Sciatic nerve (tissue), 2 donors: ENCODE data around the gene RASSF3. TPM values are rescaled to one million over a fixed set of nuclear protein-coding genes. Genes with fewer than 3 reads are reported as not detected.
"Not testable (repeated sequence)": the region's sequence is repeated elsewhere in the genome, so short reads cannot be mapped to it uniquely, and the experiment has no call there.

ENCODE experiments used
- ATAC-seq: fragments of 200-7000 bp; cut with Tn5 transposase; one replicate; pipeline ENCODE4 v1.9.1; 2020; ENCODE audit warnings: mild to moderate bottlenecking, moderate library complexity
- DNase-seq: peaks from one replicate; pipeline ENCODE4 v3.0.0-alpha.2; 2020; ENCODE audit warnings: low spot score
- intact Hi-C: fragments of 100-400 bp; cut with DNase I; formaldehyde crosslinking; loops from one replicate; pipeline ENCODE4 v1.14.2; 2022
- total RNA-seq: library from RNA; stranded (reverse); fragmentation: NEBNext Ultra II Directional; extraction: Animal tissue kit (Norgen Biotek cat#: 25700); gene quantifications from one replicate; pipeline ENCODE4 v1.2.1, GENCODE V29; 2021
- donor health status: DM: no; HTN: no; CAD: no.
- donor health status: DM: no; HTN: no; CAD: no.

Gene RASSF3
- total RNA-seq, 1 donor from 2014 or later, result 49.3 TPM

DNA sequence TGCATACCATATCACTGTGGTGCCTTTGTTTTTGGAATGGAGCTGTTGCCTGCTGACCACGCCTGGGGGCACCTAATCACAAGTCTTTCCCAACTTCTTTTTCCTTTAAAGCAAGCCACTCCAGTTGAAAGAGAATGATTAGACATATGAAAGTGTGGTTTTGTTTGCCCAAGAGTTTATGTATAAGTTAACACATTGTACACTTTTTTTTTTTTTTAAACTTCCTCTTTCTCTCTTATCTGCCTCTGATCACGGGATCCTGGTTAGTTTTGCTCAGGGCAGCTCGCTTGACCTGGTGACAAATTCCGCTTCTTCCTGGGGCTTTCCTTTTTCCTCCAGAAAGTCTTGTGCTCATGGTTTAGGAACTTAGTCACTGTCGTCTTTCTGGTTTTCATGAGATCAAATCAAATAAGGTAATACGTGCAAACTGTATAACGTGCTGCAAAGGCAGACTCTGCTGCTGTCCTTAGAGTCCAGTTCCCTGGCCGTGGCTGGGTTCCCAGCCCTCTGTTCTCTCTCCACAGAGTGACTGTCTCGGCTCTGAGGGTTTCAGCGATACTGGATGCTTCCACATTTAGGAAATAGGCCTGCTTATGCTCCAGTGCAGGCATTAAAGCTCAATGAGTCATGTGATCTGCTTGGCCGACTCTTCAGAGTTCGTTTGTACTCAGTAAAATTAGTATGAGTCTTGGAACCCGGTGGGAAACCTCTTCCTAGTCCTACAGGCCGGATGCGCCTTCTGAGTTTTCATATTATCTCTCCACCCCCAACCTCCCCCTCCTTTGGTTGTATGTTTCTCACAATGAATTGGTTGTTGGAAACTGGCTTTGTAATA is 15.2 kb downstream of the RASSF3 start:
- ATAC-seq (peak; percentile 76), DNase-seq (no peak)
- intact Hi-C loops, result no loop called here

DNA sequence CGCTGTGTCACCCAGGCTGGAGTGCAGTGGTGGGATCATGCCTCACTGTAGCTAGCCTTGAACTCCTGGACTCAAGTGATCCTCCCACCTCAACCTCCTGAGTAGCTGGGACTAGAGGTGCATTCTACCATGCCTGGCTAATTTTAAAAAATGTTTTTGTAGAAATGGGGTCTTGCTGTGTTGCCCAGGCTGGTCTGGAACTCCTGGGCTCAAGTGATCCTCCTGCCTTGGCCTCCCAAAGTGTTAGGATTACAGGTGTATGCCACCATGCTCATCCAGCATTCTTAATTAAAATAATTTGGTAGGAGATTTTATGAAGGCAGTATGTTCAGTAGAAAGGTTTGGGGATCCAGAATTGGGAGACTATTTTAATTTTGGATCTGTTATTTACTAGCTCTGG is 16.3 kb downstream of the RASSF3 start:
- DNase-seq, intact Hi-C loops, ATAC-seq: not testable (repeated sequence)

DNA sequence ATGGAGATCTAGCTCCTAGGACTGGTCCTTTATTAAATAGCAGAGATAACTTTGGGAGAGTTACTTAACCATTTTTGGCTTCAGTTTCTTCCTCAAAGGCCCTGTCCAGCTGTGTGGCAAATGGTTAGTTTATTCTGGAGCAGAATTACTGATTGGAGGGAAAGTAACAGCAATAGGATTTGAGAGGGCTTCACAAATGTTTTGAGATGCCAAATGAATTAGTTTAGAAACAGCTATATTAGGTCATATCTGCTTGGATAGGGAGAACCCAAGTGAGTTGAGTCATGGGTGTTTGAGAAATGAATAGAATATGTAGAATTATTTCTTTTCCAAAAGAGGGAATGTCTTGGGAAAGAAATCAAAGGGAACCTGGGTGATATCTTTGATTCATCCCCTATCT is 17.5 kb downstream of the RASSF3 start:
- intact Hi-C loops, result no loop called here
- ATAC-seq (peak; percentile 69), DNase-seq (no peak)

DNA sequence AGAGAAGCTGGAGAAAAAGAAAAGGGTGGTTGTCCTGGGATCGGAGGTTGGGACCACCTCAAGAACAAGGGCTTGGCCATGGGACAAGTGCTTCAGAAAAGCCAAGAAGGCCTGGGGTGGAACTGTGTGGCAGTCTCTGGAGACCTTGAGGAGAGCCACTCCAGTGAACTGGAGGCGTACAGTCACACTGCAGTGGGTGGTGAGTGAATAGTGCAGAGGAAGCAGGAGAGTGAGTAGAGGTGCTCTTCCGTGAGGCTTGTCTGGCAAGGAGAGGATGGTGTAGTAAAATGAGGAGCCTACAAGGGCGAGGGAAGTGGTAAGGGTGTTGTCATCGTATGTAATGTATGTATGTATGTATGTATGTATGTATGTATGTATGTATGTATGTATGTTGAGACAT is 20.9 kb downstream of the RASSF3 start:
- ATAC-seq, result no peak
- intact Hi-C loops, result no loop called here
- DNase-seq, result no peak

DNA sequence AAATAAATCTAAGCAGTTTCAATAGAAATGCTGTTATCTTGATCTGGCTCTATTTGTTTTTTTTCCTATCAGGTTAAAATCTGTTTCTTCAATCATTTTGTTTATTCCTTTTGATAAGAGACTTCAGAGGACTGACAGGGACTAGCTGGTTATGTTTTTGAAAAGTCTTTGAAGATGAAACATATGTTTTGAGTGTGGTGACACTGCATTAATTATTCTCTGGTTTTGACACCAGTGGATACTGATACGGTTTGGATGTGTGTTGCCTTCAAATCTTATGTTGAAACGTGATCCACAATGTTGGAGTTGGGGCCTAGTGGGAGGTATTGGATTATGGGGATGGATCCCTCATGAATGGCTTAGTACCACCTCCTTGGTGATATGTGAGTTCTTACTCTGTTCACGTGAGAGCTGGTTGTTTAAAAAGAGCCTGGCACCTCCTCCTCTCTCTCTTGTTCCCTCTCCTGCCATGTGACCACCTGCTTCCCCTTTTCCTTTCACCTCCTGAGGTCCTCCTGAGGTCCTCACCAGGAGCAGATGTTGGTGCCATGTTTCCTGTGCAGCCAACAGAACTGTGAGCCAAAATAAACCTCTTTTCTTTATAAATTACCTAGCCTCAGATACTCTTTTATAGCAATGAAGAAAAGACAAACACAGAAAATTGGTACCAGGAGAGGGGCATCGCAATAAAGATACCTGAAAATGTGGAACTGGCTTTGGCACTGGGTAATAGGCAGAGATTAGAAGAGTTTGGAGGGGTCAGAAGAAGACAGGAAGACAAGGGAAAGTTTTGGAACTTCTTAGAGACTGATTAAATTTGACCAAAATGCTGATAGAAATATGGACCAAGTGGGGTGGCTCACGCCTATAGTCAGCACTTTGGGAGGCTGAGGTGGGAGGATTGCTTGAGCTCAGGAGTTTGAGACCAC is 23.0 kb downstream of the RASSF3 start:
- DNase-seq (no peak), ATAC-seq (no peak)
- intact Hi-C loops, result no loop called here

DNA sequence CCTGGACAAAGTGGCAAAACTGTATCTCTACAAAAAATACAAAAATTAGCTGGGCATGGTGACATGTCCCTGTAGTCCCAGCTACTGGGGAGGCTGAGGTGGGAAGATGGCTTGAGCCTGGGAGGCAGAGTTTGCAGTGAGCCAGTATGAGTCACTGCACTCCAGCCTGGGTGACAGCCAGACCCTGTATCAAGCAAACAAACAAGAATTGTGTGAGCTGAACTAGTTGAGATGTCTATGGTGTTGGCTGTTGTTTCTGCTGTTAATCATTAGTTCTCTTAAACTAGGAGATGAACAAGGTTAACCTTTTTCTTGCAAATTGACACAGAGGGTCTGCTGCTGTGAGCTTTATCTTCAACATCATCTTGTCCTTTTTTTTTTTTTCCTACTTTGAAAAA is 23.6 kb downstream of the RASSF3 start:
- DNase-seq (no peak), ATAC-seq (no peak)
- intact Hi-C loops, result no loop called here

DNA sequence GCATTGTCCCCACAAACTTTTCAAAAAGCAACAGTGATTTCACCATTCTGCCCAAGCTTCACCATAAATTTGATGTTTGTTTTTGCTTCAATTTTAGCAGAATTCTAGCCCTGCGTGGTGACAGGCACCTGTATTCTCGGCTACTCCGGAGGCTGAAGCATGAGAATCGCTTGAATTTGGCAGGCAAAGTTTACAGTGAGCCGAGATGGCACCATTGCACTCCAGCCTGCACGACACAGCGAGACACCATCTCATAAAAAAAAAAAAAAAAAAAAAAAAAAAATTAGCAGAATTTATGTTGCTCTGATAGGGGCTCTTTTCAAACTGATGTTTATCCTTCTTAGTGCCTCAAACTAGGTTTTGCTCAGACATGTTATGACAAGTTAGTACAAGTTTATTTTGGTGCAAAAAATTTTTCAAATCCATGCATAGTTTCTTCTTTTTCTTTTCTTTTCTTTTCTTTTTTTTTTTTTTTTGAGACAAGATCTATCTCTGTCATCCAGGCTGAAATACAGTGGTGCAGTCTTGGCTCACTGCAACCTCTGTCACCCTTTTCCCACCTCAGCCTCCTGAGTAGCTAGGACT is 24.3 kb downstream of the RASSF3 start:
- no peak for DNase-seq

DNA sequence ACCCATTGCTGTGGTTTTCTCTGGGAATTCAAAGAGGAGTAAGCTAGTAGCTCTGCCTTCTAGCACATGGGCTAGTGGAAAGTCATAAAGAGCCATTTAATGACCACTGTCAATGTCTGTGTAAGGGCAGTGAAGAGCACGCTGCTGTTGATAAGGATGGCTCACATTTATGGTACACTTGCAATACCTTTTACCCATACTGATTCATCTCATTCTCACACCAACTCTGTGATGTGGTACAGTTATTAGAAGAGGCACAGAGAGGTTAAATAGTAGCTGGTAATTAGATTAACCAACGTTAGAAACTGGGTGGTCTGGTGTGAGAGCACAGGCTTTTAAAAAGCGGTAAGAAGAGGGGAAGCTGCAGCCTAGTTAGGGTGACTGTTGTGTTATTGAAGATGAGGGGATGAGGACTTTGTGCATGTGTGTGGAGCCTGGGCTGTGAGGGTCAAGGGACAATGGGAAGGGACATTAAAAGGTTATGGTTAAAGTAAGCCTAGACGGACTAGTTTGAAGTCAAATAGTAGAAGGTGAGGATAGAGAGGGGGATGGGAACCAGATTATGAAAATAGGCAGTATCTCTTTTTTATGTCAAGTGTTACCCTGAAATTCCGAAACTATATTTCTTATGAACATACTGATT is 25.2 kb downstream of the RASSF3 start:
- DNase-seq, result no peak
- intact Hi-C loops, result no loop called here
- no peak for ATAC-seq

More for the DNA sequence above, 24.3 kb downstream of the RASSF3 start:
- intact Hi-C loops, result no loop called here
- ATAC-seq, result no peak

DNA sequence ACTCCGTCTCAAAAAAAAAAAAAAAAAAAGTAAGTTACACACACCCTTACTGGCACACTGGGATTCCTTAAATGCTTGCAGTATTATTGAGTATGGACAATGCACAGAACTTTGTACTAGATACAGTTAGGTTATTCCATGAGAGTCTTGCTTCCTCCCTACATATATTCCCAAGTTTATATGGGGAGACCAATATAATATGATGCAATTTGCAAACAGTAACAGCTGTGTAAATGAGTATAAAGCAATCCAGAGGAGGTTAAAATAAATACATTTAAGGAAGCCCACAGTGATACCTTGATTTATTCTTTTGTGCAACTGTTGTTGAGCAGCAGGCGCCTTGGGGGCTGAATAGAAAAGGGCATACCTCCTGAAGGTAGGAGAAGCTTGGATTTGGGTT is 26.6 kb downstream of the RASSF3 start:
- ATAC-seq (no peak), DNase-seq (no peak)
- intact Hi-C loops, result no loop called here

DNA sequence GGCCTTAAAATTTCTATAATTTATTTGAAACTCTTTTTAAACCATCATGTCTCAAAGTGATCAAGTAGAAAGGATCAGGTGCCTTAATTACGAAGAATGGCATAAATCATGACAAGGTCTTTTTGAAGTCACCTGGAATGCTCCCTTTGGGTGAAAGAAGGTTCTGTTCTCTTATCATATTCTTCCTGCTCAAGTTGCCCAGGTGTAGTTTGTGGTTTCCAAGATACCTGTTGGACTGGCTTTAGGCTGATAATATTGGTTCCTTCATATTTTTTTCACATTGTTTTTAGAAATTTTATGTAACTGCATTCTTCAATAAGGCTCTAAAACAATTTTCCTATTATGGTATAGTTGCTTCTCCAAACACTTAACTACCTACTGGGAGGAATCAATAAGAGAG is 29.2 kb downstream of the RASSF3 start:
- ATAC-seq, result no peak
- no peak for DNase-seq
- intact Hi-C loops, result no loop called here

DNA sequence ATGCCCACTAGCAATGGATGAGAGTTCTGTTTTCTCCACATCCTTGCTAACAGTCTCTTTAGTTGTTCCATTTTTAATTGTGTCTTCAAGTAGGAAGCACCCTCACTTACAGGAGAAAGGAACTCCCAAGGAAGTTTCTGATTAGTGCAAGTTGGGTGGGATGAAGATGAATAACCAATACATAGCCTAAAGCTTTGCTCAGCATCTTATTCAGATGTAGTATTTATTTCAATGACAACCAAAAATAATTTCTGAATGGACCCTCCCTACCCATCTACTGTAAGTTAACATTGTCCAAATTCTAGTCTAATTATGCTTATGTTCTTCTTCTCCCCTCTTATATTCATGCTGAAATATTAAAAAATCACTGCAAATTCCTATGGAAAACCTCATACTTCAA is 36.0 kb downstream of the RASSF3 start:
- no peak for DNase-seq
- no peak for ATAC-seq
- intact Hi-C loops, result no loop called here

DNA sequence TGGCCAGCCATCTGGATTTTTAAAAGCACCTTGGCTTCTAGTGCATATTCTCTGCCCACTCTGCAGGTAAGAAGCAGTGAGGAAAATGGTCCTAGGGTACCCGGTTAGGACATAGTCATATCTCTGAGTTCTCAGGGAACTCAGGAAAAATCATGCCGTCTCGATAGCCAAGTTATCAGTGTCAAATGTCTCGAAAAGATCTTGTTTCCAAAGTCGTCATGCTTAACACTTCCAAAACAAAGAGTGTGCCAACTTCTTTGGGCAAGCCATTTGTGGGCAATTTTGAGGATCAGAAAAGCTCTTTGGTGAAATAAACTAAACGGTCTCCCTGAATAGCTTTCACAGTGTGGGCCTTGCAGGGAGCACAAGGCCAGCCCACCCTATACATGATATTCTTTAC is 39.2 kb downstream of the RASSF3 start:
- ATAC-seq (no peak), DNase-seq (no peak)
- intact Hi-C loops, result no loop called here

DNA sequence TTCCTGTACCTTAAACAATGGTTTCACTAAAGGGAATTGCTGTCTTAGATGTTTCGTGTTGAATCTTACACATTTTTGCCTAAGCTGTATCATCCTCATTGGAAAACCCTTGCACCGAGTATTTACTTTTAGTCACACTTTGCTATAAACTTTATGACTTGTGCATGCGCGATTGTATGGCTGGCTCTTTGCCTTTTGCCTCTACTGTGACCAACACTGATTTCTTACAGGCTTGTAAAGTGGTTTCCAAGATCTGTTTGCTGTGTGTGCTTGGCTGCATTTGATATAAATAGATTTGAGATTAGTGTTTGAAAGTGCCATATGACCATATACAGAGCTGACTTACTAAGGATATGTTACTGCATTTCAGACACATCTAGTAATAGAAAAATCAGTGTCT is 40.5 kb downstream of the RASSF3 start:
- no peak for DNase-seq
- no peak for ATAC-seq
- intact Hi-C loops, result no loop called here

DNA sequence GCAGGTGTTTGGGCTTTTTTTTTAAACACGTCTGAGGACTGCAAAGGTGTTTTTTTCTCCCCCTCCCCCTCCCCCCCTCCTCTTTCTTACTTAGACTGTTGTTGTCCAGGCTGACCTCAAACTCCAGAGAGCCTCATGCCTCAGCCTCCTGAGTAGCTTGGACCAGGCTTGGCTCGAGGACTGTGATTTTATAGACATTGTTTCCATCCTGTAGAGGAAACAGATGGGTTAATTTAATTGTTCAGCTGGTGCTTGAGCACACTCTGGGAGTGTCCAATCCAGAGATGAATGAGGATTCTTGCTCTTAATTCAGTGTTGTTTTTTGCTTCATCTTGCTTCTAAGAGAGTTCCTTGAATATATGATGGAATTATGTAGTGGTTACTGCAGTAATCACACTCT is 42.1 kb downstream of the RASSF3 start:
- no peak for ATAC-seq
- DNase-seq, result no peak
- intact Hi-C loops, result no loop called here

DNA sequence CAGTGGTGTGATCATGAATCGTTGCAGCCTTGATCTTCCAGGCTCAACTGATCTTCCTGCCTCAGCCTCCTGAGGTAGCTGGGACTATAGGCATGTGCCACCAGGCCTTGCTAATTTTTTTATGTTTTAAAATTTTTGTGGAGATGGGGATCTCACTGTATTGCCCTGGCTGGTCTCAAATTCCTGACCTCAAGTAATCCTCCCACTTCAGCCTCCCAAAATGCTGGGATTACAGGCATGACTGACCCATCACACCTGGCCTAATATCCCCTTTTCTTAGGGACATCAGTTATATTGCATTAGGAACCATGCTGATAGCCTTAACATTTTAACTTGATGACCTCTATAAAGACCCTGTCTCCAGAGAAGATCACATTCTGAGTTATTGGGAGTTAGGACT is 42.8 kb downstream of the RASSF3 start:
- intact Hi-C loops, result no loop called here
- ATAC-seq (no peak), DNase-seq (no peak)

DNA sequence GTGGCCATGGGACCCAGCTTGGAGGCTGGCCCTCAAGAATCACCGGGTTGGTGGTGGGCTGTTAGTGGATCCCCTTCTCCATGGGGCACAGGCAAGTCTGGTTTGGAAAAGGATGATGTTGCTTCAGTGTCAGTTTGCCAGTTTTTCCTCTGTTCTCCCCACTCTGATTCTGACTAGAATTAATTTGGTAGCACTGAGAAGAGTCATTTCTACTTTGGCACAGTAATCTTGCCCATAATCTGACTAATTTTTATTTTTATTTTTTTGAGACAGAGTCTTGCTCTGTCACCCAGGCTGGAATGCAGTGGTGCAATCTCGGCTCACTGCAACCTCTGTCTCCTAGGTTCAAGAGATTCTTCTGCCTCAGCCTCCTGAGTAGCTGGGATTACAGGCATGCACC is 43.6 kb downstream of the RASSF3 start:
- ATAC-seq, DNase-seq, intact Hi-C loops: not testable (repeated sequence)

DNA sequence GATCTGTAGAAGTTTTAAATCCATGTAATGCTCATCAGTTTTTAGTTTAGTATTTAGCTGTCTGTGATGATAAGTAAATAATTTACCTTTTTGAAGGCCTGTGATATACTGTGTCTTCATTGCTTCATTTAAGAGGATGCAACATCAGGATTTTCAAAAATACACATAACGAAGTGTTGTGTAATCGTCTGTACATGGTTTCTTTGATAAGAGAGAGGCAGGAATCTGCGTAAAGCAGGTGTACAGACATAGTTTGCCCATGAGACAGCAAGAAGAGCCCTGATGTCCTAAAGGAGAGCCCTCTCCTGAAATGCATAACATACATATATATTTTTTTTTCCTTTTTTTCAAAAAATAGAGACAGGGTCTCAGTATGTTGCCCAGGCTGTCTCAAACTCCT is 44.8 kb downstream of the RASSF3 start:
- no peak for ATAC-seq

DNA sequence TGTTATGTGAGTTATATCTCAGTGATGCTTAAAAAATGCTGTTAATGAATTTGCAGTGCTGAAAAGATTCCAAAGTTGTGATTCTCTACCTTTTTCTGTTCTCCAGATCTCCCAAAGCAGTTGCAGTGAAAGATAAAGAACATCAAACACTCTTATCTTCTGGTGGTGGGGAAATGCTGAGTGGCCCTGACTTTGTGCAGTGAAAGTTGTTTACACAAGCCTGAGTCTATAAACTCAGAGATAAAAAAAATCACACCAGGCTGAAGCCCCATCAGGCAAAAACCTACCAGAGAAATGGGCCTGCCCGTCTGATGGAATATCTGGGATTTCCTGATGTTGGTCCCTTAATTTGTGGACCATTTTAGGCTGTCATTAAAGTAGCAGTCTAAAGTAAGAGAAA is 46.1 kb downstream of the RASSF3 start:
- no peak for DNase-seq
- intact Hi-C loops, result no loop called here
- no peak for ATAC-seq

More for the DNA sequence above, 44.8 kb downstream of the RASSF3 start:
- no peak for DNase-seq
- intact Hi-C loops, result no loop called here

DNA sequence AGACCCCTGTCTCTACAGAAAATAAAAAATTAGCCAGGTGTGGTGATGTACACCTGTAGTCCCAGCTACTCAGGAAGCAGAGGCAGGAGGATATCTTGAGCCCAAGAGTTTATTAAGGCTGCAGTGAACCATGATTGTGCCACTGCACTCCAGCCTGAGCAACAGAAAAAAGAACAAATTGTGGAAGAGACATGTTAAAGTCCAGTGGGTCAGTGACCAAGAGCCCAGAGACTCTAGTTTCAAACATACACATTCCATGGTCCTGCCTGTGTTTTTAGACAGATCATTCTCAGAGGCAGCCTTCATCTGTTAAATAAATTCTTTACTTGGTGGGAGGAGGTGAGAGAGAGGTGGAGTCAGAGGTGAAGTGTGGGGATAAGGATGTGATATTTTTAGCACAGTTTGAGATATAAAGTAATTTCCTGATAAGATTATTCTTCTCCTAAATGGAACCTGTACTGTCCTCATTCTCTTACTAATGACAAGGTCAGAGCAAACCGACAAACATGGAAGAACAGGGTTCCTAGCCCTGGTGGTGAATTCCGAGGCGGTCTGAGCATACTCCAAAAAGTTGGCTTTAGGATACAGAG is 48.7 kb downstream of the RASSF3 start:
- no peak for ATAC-seq

More for the DNA sequence above, 48.7 kb downstream of the RASSF3 start:
- no peak for DNase-seq
- intact Hi-C loops, result no loop called here
